ENCODE measurements around the gene VPS8. TPM values are rescaled to one million over a fixed set of nuclear protein-coding genes. Genes with fewer than 3 reads are reported as not detected.

VPS8 gene
- total RNA-seq, 1 donor from 2014 or later, result 38.1 TPM

GRCh38 chr3:184811663-184811998, 335 bp upstream of the VPS8 start:
- no peak for DNase-seq (ENCODE audit: low read depth, low spot score)

- DNase-seq (ENCODE audit: low read depth, low spot score), result no peak
These were observed 686 bp downstream of the VPS8 start for GRCh38 chr3:184812662-184813042.

GRCh38 chr3:184813357-184813756, 1.4 kb downstream of the VPS8 start:
- DNase-seq (ENCODE audit: low read depth, low spot score), result no peak

GRCh38 chr3:184814214-184814613, 2.2 kb downstream of the VPS8 start:
- DNase-seq (ENCODE audit: low read depth, low spot score), result no peak

- DNase-seq (ENCODE audit: low read depth, low spot score), result no peak
These were observed 3.3 kb downstream of the VPS8 start for GRCh38 chr3:184815046-184815930.

- no peak for DNase-seq (ENCODE audit: low read depth, low spot score)
These were observed 4.6 kb downstream of the VPS8 start for GRCh38 chr3:184816614-184817013.

GRCh38 chr3:184820525-184820924, 8.6 kb downstream of the VPS8 start:
- no peak for DNase-seq (ENCODE audit: low read depth, low spot score)

- no peak for DNase-seq (ENCODE audit: low read depth, low spot score)
These were observed 9.1 kb downstream of the VPS8 start for GRCh38 chr3:184821034-184821433.

GRCh38 chr3:184822081-184822480, 10.1 kb downstream of the VPS8 start:
- no peak for DNase-seq (ENCODE audit: low read depth, low spot score)

- no peak for DNase-seq (ENCODE audit: low read depth, low spot score)
These were observed 10.7 kb downstream of the VPS8 start for GRCh38 chr3:184822654-184823053.

- DNase-seq (ENCODE audit: low read depth, low spot score), result no peak
These were observed 12.0 kb downstream of the VPS8 start for GRCh38 chr3:184823990-184824389.

GRCh38 chr3:184825121-184825820, 13.3 kb downstream of the VPS8 start:
- DNase-seq (ENCODE audit: low read depth, low spot score), result no peak

- DNase-seq (ENCODE audit: low read depth, low spot score), result no peak
These were observed 15.6 kb downstream of the VPS8 start for GRCh38 chr3:184827572-184827971.

- DNase-seq (ENCODE audit: low read depth, low spot score), result no peak
These were observed 20.1 kb downstream of the VPS8 start for GRCh38 chr3:184832044-184832443.

GRCh38 chr3:184832903-184833302, 20.9 kb downstream of the VPS8 start:
- DNase-seq (ENCODE audit: low read depth, low spot score), result no peak

- no peak for DNase-seq (ENCODE audit: low read depth, low spot score)
These were observed 24.3 kb downstream of the VPS8 start for GRCh38 chr3:184836090-184836822.

GRCh38 chr3:184842433-184842832, 30.5 kb downstream of the VPS8 start:
- no peak for DNase-seq (ENCODE audit: low read depth, low spot score)

GRCh38 chr3:184845819-184846218, 33.9 kb downstream of the VPS8 start:
- no peak for DNase-seq (ENCODE audit: low read depth, low spot score)

- DNase-seq (ENCODE audit: low read depth, low spot score), result no peak
These were observed 34.5 kb downstream of the VPS8 start for GRCh38 chr3:184846496-184846895.

- no peak for DNase-seq (ENCODE audit: low read depth, low spot score)
These were observed 37.0 kb downstream of the VPS8 start for GRCh38 chr3:184848934-184849333.

- DNase-seq (ENCODE audit: low read depth, low spot score), result no peak
These were observed 38.2 kb downstream of the VPS8 start for GRCh38 chr3:184850201-184850600.

- no peak for DNase-seq (ENCODE audit: low read depth, low spot score)
These were observed 45.1 kb downstream of the VPS8 start for GRCh38 chr3:184857099-184857498.

All from pulmonary artery endothelial cell (primary cell).